Fibroblast of lung (primary cell): Measurements from ENCODE around the gene FOS.

Experiments used
- CTCF ChIP-seq, 2 donors: IDR thresholded peaks in 1 of 2; conservative IDR thresholded peaks in 1 of 2; 1 replicate in 1 of 2; 2 replicates in 1 of 2; pipeline ENCODE4 v1.5.1; 2011 to 2012; ENCODE audit warnings: low read length in 2 of 2, control low read depth in 1 of 2, inconsistent platforms in 1 of 2, low read depth in 1 of 2, mild to moderate bottlenecking in 1 of 2
- EZH2 ChIP-seq: IDR thresholded peaks from 2 replicates; pipeline ENCODE4 v1.5.1; 2012; ENCODE audit warnings: low read length, control low read depth, mild to moderate bottlenecking; ENCODE audit errors: missing control alignments

GRCh38 chr14:75307700-75308379, 29.2 kb downstream of the FOS start:
- TF ChIP-seq CTCF (conservative IDR thresholded peaks at IDR 0.05 in 1 of 2, IDR thresholded peaks at IDR 0.05 in 1 of 2; ENCODE audit: low read depth in 1 of 2, low read length in 2 of 2) (peak; percentile 85 to 93), EZH2 (no peak)
